K562 (cell line): Measurements from ENCODE around the gene RASL11A. TPM values are rescaled to one million over a fixed set of nuclear protein-coding genes. Genes with fewer than 3 reads are reported as not detected.

Source experiments
- ARID1B ChIP-seq: fragments of 450-650 bp; IDR thresholded peaks from 2 replicates; pipeline ENCODE4 v1.6.1; 2016; ENCODE audit warnings: antibody characterized with exemption, mild to moderate bottlenecking, inconsistent platforms
- DMBX1 ChIP-seq: fragments of 250-450 bp; sonication (Bioruptor Pico); IDR thresholded peaks from 2 replicates; pipeline ENCODE4 v1.8.0; 2022; ENCODE audit warnings: inconsistent platforms, mild to moderate bottlenecking, moderate library complexity, borderline replicate concordance
- FOXM1 ChIP-seq, 2 experiments: fragments of 450-650 bp in 1 of 2; sonication (generic) in 1 of 2; formaldehyde crosslinking in 1 of 2; IDR thresholded peaks; 2 replicates each; pipeline versions ENCODE4 v1.6.1 to v1.9.0; 2017 to 2022; ENCODE audit warnings: low read depth in 2 of 2, mild to moderate bottlenecking in 2 of 2, missing genetic modification reagents in 1 of 2, moderate library complexity in 1 of 2
- GTF2E2 ChIP-seq: fragments of 200-800 bp; sonication (Bioruptor generic); IDR thresholded peaks from 2 replicates; pipeline ENCODE4 v1.6.1; 2016; ENCODE audit warnings: missing genetic modification characterization, missing compliant biosample characterization
- NONO ChIP-seq, 2 experiments: fragments of 200-400 bp in 1 of 2; fragments of 450-650 bp in 1 of 2; formaldehyde crosslinking in 1 of 2; IDR thresholded peaks; 2 replicates each; pipeline ENCODE4 v1.6.1; 2017; ENCODE audit warnings: low read depth in 2 of 2, mild to moderate bottlenecking in 2 of 2, moderate library complexity in 2 of 2, low read length in 1 of 2
- SMARCA4 ChIP-seq: fragments of 450-650 bp; IDR thresholded peaks from 2 replicates; pipeline ENCODE4 v1.6.1; 2016
- SOX6 ChIP-seq: fragments of 450-650 bp; IDR thresholded peaks from 2 replicates; pipeline ENCODE4 v1.6.1; 2014; ENCODE audit warnings: mild to moderate bottlenecking
- STAT5A ChIP-seq: IDR thresholded peaks from 2 replicates; pipeline ENCODE4 v1.6.1; 2012; ENCODE audit warnings: low read length, inconsistent platforms, borderline replicate concordance
- TAL1 ChIP-seq: fragments of 450-650 bp; IDR thresholded peaks from 2 replicates; pipeline ENCODE4 v1.6.1; 2016; ENCODE audit warnings: mild to moderate bottlenecking
- TCF3 ChIP-seq: sonication (generic); formaldehyde crosslinking; IDR thresholded peaks from 2 replicates; pipeline ENCODE4 v1.4.0; 2020; ENCODE audit warnings: mild to moderate bottlenecking, missing genetic modification reagents
- TEAD4 ChIP-seq, 2 experiments: sonication (generic) in 1 of 2; formaldehyde crosslinking in 1 of 2; IDR thresholded peaks; 2 replicates each; pipeline versions ENCODE4 v1.6.1 to v1.8.0; 2012 to 2022; ENCODE audit warnings: borderline replicate concordance in 1 of 2, inconsistent platforms in 1 of 2, low read length in 1 of 2, mild to moderate bottlenecking in 1 of 2, missing genetic modification reagents in 1 of 2
- polyA plus RNA-seq, 8 experiments: library from polyadenylated mRNA; depleted of rRNA in 4 of 8; stranded (reverse) in 5 of 8; unstranded in 3 of 8; fragments of >200 nt; fragmentation: Nextera tagmentation in 2 of 8; fragmentation: Illumina TruSeq in 1 of 8; extraction: Ambion mirVana in 2 of 8; extraction: Trizol in 1 of 8; gene quantifications; 2 replicates each; pipeline versions ENCODE4 v1.2.1 to v1.2.3, GENCODE V29; 2011 to 2014; ENCODE audit warnings: inconsistent platforms in 1 of 8, missing spikeins in 1 of 8
- total RNA-seq, 7 experiments: library from RNA; depleted of rRNA in 6 of 7; stranded (reverse); fragments of >200 nt in 6 of 7; fragmentation: Illumina TruSeq in 2 of 7; extraction: Trizol in 2 of 7; gene quantifications; 2 replicates each; pipeline versions ENCODE4 v1.2.1 to v1.2.3, GENCODE V29; 2011 to 2021; ENCODE audit warnings: low replicate concordance in 1 of 7
- TF ChIP-seq, protein P1 (sequence below): fragments of 450-650 bp; IDR thresholded peaks from 2 replicates; pipeline ENCODE4 v1.6.1; 2017; ENCODE audit warnings: antibody characterized with exemption, mild to moderate bottlenecking
- TF ChIP-seq, protein P2 (sequence below): fragments of 450-650 bp; IDR thresholded peaks from 2 replicates; pipeline ENCODE4 v1.6.1; 2016; ENCODE audit warnings: mild to moderate bottlenecking, moderate library complexity

The RASL11A gene
- total and polyA plus RNA-seq, 9 of the 15 experiments (the other 6 are each of a cell fraction or from before 2014, with no cell fraction given), result 0.11 to 2.2 (median 1.5) TPM; not detected in 1

DNA sequence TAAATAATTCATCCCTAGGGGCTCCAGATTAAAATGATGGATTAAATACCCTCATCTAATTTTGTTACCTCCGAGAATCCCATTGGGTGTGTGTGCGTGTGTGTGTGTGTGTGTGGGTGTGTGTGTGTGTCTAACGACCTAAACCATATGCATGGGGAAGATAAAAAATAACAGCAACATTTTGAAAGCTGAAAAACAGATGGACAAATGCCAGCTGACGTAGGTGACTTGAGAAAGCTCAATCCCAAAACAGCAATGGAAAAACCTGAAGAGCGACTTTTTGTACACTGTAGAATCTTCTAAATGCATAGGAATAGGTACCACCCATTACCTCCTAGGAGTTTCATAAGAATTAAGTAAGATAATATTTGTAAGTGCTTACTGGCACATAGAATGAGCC, 27.9 kb upstream of the RASL11A start (continued):
- peak; percentile 32; the same call in 1 of the 2 replicates for TF ChIP-seq STAT5A
- TF ChIP-seq SOX6, result peak; percentile 19; the same call in 1 of the 2 replicates
- TF ChIP-seq DMBX1 (CRISPR knock-in tag), result no peak
- peak; percentile 84 for TF ChIP-seq SMARCA4
- peak; percentile 50; the same call in 1 of the 2 replicates for TF ChIP-seq FOXM1 (IDR thresholded peaks at IDR 0.05; ENCODE audit: low read depth)
- TF ChIP-seq FOXM1 (CRISPR knock-in tag; IDR thresholded peaks at IDR 0.05; ENCODE audit: low read depth), result no peak
- peak; percentile 93 for TF ChIP-seq ARID1B
- peak; percentile 80 for TF ChIP-seq TAL1
- TF ChIP-seq TEAD4 (IDR thresholded peaks at IDR 0.05; ENCODE audit: low read length), result peak; percentile 64
- TF ChIP-seq TEAD4 (CRISPR knock-in tag; IDR thresholded peaks at IDR 0.05; ENCODE audit: borderline replicate concordance), result no peak
- TF ChIP-seq NONO (IDR thresholded peaks at IDR 0.05; ENCODE audit: low read depth in 2 of 2, low read length in 1 of 2), result no peak
- TF ChIP-seq, protein P1, sequence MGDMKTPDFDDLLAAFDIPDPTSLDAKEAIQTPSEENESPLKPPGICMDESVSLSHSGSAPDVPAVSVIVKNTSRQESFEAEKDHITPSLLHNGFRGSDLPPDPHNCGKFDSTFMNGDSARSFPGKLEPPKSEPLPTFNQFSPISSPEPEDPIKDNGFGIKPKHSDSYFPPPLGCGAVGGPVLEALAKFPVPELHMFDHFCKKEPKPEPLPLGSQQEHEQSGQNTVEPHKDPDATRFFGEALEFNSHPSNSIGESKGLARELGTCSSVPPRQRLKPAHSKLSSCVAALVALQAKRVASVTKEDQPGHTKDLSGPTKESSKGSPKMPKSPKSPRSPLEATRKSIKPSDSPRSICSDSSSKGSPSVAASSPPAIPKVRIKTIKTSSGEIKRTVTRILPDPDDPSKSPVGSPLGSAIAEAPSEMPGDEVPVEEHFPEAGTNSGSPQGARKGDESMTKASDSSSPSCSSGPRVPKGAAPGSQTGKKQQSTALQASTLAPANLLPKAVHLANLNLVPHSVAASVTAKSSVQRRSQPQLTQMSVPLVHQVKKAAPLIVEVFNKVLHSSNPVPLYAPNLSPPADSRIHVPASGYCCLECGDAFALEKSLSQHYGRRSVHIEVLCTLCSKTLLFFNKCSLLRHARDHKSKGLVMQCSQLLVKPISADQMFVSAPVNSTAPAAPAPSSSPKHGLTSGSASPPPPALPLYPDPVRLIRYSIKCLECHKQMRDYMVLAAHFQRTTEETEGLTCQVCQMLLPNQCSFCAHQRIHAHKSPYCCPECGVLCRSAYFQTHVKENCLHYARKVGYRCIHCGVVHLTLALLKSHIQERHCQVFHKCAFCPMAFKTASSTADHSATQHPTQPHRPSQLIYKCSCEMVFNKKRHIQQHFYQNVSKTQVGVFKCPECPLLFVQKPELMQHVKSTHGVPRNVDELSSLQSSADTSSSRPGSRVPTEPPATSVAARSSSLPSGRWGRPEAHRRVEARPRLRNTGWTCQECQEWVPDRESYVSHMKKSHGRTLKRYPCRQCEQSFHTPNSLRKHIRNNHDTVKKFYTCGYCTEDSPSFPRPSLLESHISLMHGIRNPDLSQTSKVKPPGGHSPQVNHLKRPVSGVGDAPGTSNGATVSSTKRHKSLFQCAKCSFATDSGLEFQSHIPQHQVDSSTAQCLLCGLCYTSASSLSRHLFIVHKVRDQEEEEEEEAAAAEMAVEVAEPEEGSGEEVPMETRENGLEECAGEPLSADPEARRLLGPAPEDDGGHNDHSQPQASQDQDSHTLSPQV, result no peak
- no peak for TF ChIP-seq GTF2E2
- TF ChIP-seq, protein P2, sequence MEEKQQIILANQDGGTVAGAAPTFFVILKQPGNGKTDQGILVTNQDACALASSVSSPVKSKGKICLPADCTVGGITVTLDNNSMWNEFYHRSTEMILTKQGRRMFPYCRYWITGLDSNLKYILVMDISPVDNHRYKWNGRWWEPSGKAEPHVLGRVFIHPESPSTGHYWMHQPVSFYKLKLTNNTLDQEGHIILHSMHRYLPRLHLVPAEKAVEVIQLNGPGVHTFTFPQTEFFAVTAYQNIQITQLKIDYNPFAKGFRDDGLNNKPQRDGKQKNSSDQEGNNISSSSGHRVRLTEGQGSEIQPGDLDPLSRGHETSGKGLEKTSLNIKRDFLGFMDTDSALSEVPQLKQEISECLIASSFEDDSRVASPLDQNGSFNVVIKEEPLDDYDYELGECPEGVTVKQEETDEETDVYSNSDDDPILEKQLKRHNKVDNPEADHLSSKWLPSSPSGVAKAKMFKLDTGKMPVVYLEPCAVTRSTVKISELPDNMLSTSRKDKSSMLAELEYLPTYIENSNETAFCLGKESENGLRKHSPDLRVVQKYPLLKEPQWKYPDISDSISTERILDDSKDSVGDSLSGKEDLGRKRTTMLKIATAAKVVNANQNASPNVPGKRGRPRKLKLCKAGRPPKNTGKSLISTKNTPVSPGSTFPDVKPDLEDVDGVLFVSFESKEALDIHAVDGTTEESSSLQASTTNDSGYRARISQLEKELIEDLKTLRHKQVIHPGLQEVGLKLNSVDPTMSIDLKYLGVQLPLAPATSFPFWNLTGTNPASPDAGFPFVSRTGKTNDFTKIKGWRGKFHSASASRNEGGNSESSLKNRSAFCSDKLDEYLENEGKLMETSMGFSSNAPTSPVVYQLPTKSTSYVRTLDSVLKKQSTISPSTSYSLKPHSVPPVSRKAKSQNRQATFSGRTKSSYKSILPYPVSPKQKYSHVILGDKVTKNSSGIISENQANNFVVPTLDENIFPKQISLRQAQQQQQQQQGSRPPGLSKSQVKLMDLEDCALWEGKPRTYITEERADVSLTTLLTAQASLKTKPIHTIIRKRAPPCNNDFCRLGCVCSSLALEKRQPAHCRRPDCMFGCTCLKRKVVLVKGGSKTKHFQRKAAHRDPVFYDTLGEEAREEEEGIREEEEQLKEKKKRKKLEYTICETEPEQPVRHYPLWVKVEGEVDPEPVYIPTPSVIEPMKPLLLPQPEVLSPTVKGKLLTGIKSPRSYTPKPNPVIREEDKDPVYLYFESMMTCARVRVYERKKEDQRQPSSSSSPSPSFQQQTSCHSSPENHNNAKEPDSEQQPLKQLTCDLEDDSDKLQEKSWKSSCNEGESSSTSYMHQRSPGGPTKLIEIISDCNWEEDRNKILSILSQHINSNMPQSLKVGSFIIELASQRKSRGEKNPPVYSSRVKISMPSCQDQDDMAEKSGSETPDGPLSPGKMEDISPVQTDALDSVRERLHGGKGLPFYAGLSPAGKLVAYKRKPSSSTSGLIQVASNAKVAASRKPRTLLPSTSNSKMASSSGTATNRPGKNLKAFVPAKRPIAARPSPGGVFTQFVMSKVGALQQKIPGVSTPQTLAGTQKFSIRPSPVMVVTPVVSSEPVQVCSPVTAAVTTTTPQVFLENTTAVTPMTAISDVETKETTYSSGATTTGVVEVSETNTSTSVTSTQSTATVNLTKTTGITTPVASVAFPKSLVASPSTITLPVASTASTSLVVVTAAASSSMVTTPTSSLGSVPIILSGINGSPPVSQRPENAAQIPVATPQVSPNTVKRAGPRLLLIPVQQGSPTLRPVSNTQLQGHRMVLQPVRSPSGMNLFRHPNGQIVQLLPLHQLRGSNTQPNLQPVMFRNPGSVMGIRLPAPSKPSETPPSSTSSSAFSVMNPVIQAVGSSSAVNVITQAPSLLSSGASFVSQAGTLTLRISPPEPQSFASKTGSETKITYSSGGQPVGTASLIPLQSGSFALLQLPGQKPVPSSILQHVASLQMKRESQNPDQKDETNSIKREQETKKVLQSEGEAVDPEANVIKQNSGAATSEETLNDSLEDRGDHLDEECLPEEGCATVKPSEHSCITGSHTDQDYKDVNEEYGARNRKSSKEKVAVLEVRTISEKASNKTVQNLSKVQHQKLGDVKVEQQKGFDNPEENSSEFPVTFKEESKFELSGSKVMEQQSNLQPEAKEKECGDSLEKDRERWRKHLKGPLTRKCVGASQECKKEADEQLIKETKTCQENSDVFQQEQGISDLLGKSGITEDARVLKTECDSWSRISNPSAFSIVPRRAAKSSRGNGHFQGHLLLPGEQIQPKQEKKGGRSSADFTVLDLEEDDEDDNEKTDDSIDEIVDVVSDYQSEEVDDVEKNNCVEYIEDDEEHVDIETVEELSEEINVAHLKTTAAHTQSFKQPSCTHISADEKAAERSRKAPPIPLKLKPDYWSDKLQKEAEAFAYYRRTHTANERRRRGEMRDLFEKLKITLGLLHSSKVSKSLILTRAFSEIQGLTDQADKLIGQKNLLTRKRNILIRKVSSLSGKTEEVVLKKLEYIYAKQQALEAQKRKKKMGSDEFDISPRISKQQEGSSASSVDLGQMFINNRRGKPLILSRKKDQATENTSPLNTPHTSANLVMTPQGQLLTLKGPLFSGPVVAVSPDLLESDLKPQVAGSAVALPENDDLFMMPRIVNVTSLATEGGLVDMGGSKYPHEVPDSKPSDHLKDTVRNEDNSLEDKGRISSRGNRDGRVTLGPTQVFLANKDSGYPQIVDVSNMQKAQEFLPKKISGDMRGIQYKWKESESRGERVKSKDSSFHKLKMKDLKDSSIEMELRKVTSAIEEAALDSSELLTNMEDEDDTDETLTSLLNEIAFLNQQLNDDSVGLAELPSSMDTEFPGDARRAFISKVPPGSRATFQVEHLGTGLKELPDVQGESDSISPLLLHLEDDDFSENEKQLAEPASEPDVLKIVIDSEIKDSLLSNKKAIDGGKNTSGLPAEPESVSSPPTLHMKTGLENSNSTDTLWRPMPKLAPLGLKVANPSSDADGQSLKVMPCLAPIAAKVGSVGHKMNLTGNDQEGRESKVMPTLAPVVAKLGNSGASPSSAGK, result no peak
- TF ChIP-seq TCF3 (CRISPR knock-in tag), result peak; percentile 83
